ENCODE results near the gene PCID2. TPM values are rescaled to one million over a fixed set of nuclear protein-coding genes. Genes with fewer than 3 reads are reported as not detected.
"Not testable (repeated sequence)": the region's sequence is repeated elsewhere in the genome, so short reads cannot be mapped to it uniquely, and the experiment has no call there.

PCID2 gene
- total RNA-seq (10 to 100 TPM; 42.3 to 74.0 (median 47.3) TPM), polyA plus RNA-seq (10 to 100 TPM; 38.9 to 60.1 TPM)
- long read RNA-seq, donor 1, transcript PCID2-206 (15 exons, 1,671 nt): minor isoform, 18 of 121 reads
- long read RNA-seq, donor 1, transcript PCID2-205 (15 exons, 1,654 nt): minor isoform, 9 of 121 reads
- long read RNA-seq, donor 1, transcript PCID2-202 (14 exons, 1,898 nt): major isoform, 66 of 121 reads
- long read RNA-seq, donor 1, partial matches to known transcripts: 10 of 121 reads
- long read RNA-seq, donor 1, other reads (novel, unspliced or antisense): 15 of 121 reads
- long read RNA-seq, donor 2, transcript PCID2-206 (15 exons, 1,671 nt): minor isoform, 16 of 124 reads
- long read RNA-seq, donor 2, transcript PCID2-202 (14 exons, 1,898 nt): major isoform, 74 of 124 reads
- long read RNA-seq, donor 2, transcript PCID2-205 (15 exons, 1,654 nt): minor isoform, 8 of 124 reads
- long read RNA-seq, donor 2, partial matches to known transcripts: 7 of 124 reads
- long read RNA-seq, donor 2, other reads (novel, unspliced or antisense): 18 of 124 reads
- long read RNA-seq, donor 3, transcript PCID2-202 (14 exons, 1,898 nt): major isoform, 175 of 293 reads
- long read RNA-seq, donor 3, transcript PCID2-205 (15 exons, 1,654 nt): minor isoform, 27 of 293 reads
- long read RNA-seq, donor 3, transcript PCID2-206 (15 exons, 1,671 nt): minor isoform, 22 of 293 reads
- long read RNA-seq, donor 3, transcript PCID2-203 (14 exons, 2,372 nt): minor isoform, 5 of 293 reads
- long read RNA-seq, donor 3, partial matches to known transcripts: 21 of 293 reads
- long read RNA-seq, donor 3, other reads (novel, unspliced or antisense): 36 of 293 reads

DNA sequence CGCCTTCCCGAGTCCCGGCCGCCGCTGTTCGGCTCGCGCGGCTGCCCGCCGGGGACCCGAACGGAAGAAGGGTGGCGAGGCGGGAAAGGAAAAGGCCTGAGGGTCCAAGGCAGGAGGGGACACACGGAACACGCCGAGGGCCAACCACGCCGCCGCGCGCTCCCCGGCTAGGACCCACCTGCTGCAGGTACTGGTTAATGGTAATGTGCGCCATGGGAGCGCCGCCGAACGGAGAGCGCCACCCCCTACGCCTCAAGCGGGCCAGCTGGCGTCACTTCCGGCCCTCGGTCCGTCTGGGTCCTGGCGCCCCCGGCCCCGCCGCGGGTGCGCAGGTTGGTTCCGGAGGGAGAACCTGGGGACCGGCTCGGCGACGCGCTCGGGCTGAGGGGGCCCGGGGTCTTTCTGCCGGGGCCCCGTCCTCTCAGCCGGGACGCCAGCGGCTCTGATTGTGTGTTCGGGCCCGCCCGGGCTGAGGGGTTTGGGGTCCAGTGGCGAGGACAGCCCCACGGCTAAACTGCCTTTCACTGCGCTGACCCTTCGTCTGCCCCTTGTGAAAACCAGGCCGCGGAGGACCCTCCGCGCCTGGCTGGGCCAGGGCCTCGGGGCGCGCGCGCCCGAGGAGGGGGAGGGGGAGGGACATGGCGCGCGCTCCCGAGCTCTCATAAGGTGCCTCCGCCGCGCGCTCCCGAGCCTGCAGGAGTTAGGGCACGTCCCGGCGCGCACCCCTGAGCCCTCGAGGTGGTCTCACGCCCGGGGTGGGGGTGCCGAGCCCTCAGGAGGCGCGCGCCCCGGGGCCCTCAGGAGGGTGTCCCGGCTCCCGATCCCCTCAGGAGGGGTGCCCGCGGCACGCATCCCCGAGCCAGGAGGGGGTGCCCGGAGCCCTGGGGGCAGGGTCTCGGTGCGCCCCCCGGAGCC is at the start of gene PCID2:
Gene PCID2, minus strand, starts transcription at position 249 of the 915 bp plus-strand sequence. Its CDS starts 35 bp downstream, at position 214.
- H3K27me3 ChIP-seq: no peaks in the 10 kb centered on the region
- no peaks in the 10 kb centered on the region for H3K9me3 ChIP-seq
- H3K4me1 ChIP-seq: peaks cover 10 to 82% (median 77%) of the 10 kb centered on the region in 9 donors
- DNase-seq (peak; percentile 87 to 88), ATAC-seq (peak; percentile 86 to 93 (median 89))
- intact Hi-C loops (cut with DNase I): no loop called here
- H3K4me3 ChIP-seq: peak within 1 kb of the TSS; percentile 71 to 98 (median 88)
- peak in 1 of 9 donors; percentile 21 for TF ChIP-seq CTCF (IDR thresholded peaks at IDR 0.05)
- peak within 1 kb of the TSS; percentile 93 to 100 (median 99) for H3K27ac ChIP-seq
- H3K36me3 ChIP-seq: peaks cover 0 to 46% (median 0%) of the 10 kb centered on the region in 9 donors
- WGBS, 2 donors: 0% methylated on average over 99 to 101 of the region's 103 CpGs

DNA sequence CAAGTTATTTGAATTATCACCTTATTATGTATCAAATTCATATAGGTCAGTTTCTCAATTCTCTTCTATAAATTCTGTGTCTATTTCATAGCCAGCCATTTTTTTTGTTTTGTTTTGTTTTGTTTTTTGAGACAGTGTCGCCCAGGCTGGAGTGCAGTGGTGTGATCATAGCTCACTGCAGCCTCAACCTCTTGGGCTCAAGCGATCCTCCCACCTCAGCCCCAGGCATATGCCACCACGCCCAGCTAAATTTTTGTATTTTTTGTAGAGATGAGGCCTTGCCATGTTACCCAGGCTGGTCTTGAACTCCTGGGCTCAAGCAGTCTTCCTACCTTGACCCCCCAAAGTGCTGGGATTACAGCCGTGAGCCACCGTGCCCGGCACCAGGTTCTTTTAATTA is 49.4 kb upstream of the PCID2 start:
- 98% methylated on average over 6 of the region's 6 CpGs for WGBS, 2 donors
- ATAC-seq; H3K4me3 ChIP-seq; intact Hi-C loops (cut with DNase I); H3K27me3 ChIP-seq; H3K9me3 ChIP-seq; H3K4me1 ChIP-seq; H3K27ac ChIP-seq; DNase-seq: not testable (repeated sequence)
- H3K36me3 ChIP-seq: peaks cover 3 to 100% (median 71%) of the 10 kb centered on the region in 9 donors

DNA sequence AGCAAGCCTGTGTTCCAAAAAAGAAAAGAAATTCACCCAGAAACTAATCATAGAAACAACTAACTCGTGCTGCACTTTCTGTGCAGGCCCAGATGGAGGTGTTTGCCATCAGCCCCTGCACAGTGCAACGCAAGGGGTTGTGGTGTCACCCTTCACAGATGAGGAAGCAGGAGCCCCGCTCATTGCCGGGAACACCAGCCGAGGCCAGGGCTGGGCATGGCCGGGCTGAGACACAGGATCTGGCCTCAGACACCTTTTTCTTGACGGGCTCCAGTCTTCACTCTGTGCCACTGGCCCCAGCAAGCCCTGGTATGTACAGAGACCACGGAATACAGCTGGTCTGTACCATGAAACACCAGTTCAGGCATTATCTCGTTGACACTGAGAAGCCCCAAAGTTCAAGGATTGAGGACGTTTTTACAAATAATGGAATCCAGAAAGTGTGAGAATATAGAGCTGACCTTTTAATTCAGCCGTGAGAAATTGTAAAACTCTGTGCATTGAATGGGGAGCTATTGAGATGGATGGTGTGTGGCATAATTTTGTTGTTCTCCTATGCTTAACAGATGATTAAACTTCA is 44.1 kb upstream of the PCID2 start:
- Histone ChIP-seq H3K27me3 (no peaks in the 10 kb centered on the region), H3K27ac (no peak overlapping the region), H3K4me1 (no peaks in the 10 kb centered on the region), H3K9me3 (no peaks in the 10 kb centered on the region), H3K4me3 (no peak overlapping the region), H3K36me3 (peaks cover 0 to 100% (median 86%) of the 10 kb centered on the region in 9 donors)
- intact Hi-C loops (cut with DNase I): no loop called here
- 89% methylated on average over 11 of the region's 11 CpGs for WGBS, 2 donors
- no peak for TF ChIP-seq CTCF (IDR thresholded peaks at IDR 0.05)
- ATAC-seq (peak in 1 of 8 donors; percentile 31), DNase-seq (no peak)

Data from heart right ventricle (tissue), 16 donors.